Trophoblast cell (in vitro differentiated cells and primary cell): ENCODE measurements around the gene CST9.

ENCODE experiments used
- DNase-seq, 2 donors: peaks; one replicate each; pipeline ENCODE4 v3.0.0-alpha.2; 2016
- H2AFZ ChIP-seq: 2 replicates; pipeline ENCODE4 v1.6.1; 2013; ENCODE audit warnings: low read length, moderate library complexity, mild to moderate bottlenecking; ENCODE audit not compliant: insufficient read depth, poor library complexity
- H2AK5ac ChIP-seq: 2 replicates; pipeline ENCODE4 v1.6.1; 2013; ENCODE audit warnings: mild to moderate bottlenecking, low read length
- H2BK120ac ChIP-seq: 2 replicates; pipeline ENCODE4 v1.6.1; 2013; ENCODE audit warnings: low read length, mild to moderate bottlenecking, moderate library complexity; ENCODE audit not compliant: insufficient read depth, poor library complexity
- H2BK12ac ChIP-seq: 2 replicates; pipeline ENCODE4 v1.6.1; 2013; ENCODE audit warnings: mild to moderate bottlenecking, low read length, moderate library complexity
- H2BK5ac ChIP-seq: 2 replicates; pipeline ENCODE4 v1.6.1; 2013; ENCODE audit warnings: low read length, low read depth, moderate library complexity, mild to moderate bottlenecking; ENCODE audit not compliant: poor library complexity
- H3K14ac ChIP-seq: 2 replicates; pipeline ENCODE4 v1.6.1; 2013; ENCODE audit warnings: mild to moderate bottlenecking, low read length
- H3K18ac ChIP-seq: 2 replicates; pipeline ENCODE4 v1.6.1; 2013; ENCODE audit warnings: mild to moderate bottlenecking, low read length
- H3K23ac ChIP-seq: 2 replicates; pipeline ENCODE4 v1.6.1; 2013; ENCODE audit warnings: low read length
- H3K27ac ChIP-seq: 2 replicates; pipeline ENCODE4 v1.5.1; 2013; ENCODE audit warnings: low read depth, mild to moderate bottlenecking, inconsistent platforms, low read length, moderate library complexity
- H3K27me3 ChIP-seq: 2 replicates; pipeline ENCODE4 v1.6.1; 2013; ENCODE audit warnings: inconsistent platforms, mild to moderate bottlenecking, low read length, moderate library complexity; ENCODE audit not compliant: insufficient read depth
- H3K36me3 ChIP-seq, 2 experiments: 1 replicate in 1 of 2; 2 replicates in 1 of 2; pipeline ENCODE4 v1.6.1; 2013; ENCODE audit warnings: low read length in 2 of 2, mild to moderate bottlenecking in 2 of 2, moderate library complexity in 1 of 2; ENCODE audit not compliant: insufficient read depth in 2 of 2, control insufficient read depth in 1 of 2
- H3K4ac ChIP-seq: 2 replicates; pipeline ENCODE4 v1.6.1; 2013; ENCODE audit warnings: low read depth, mild to moderate bottlenecking, low read length, moderate library complexity
- H3K4me1 ChIP-seq, 2 experiments: 1 replicate in 1 of 2; 2 replicates in 1 of 2; pipeline ENCODE4 v1.6.1; 2013; ENCODE audit warnings: low read length in 2 of 2, mild to moderate bottlenecking in 2 of 2, moderate library complexity in 1 of 2; ENCODE audit not compliant: insufficient read depth in 2 of 2, control insufficient read depth in 1 of 2
- H3K4me2 ChIP-seq: 2 replicates; pipeline ENCODE4 v1.6.1; 2013; ENCODE audit warnings: inconsistent platforms, mild to moderate bottlenecking, low read length, moderate library complexity
- H3K4me3 ChIP-seq: 2 replicates; pipeline ENCODE4 v1.5.1; 2013; ENCODE audit warnings: mild to moderate bottlenecking, low read depth, low read length, inconsistent platforms
- H3K79me1 ChIP-seq: one replicate; pipeline ENCODE4 v1.6.1; 2013; ENCODE audit warnings: low read length
- H3K79me2 ChIP-seq: 2 replicates; pipeline ENCODE4 v1.6.1; 2013; ENCODE audit warnings: low read length, mild to moderate bottlenecking; ENCODE audit not compliant: control insufficient read depth, insufficient read depth, poor library complexity
- H3K9ac ChIP-seq: 2 replicates; pipeline ENCODE4 v1.6.1; 2013; ENCODE audit warnings: mild to moderate bottlenecking, low read length
- H3K9me3 ChIP-seq: 2 replicates; pipeline ENCODE4 v1.6.1; 2013; ENCODE audit warnings: low read depth, mild to moderate bottlenecking, control low read depth, inconsistent platforms, low read length; ENCODE audit not compliant: insufficient read depth
- H4K12ac ChIP-seq: 2 replicates; pipeline ENCODE4 v1.6.1; 2013; ENCODE audit warnings: low read depth, mild to moderate bottlenecking, low read length, moderate library complexity
- H4K8ac ChIP-seq: 2 replicates; pipeline ENCODE4 v1.6.1; 2013; ENCODE audit warnings: low read depth, mild to moderate bottlenecking, low read length, moderate library complexity
- H4K91ac ChIP-seq: one replicate; pipeline ENCODE4 v1.6.1; 2013; ENCODE audit warnings: low read depth, mild to moderate bottlenecking, low read length, moderate library complexity
- WGBS: extraction: QIAGEN DNeasy Blood & Tissue Kit; methylation state at CpG from one replicate; pipeline ENCODE4 v1.1.7; 2013; ENCODE audit warnings: missing lambda C conversion rate; ENCODE audit not compliant: insufficient read length, insufficient coverage; ENCODE audit errors: extremely low coverage; 5-methylcytosine and 5-hydroxymethylcytosine counted together

Gene CST9

GRCh38 chr20:23634044-23634801 lies 28.5 kb upstream of the CST9 start:
- peaks cover 5 to 8% of the 10 kb centered on the region in 2 experiments for H3K36me3 ChIP-seq
- H3K9me3 ChIP-seq, result peaks cover 3% of the 10 kb centered on the region
- no peak for DNase-seq
- H3K14ac ChIP-seq, result no peak overlapping the region
- no peak overlapping the region for H2BK5ac ChIP-seq
- H3K27me3 ChIP-seq, result no peaks in the 10 kb centered on the region
- no peak overlapping the region for H3K27ac ChIP-seq
- no peak overlapping the region for H3K4me2 ChIP-seq
- peaks cover 5 to 7% of the 10 kb centered on the region in 2 experiments for H3K4me1 ChIP-seq
- no peak overlapping the region for H3K9ac ChIP-seq
- no CpG with 5 or more reads among the region's 8 CpGs for WGBS
- no peak overlapping the region for H2BK120ac ChIP-seq
- no peak overlapping the region for H3K23ac ChIP-seq
- H4K8ac ChIP-seq, result no peak overlapping the region
- H3K79me2 ChIP-seq, result peaks cover 7% of the 10 kb centered on the region
- H2BK12ac ChIP-seq, result no peak overlapping the region
- no peak overlapping the region for H4K91ac ChIP-seq
- H3K18ac ChIP-seq, result no peak overlapping the region
- no peak overlapping the region for H3K4ac ChIP-seq
- H2AFZ ChIP-seq, result no peak overlapping the region
- H4K12ac ChIP-seq, result no peak overlapping the region
- peaks cover 7% of the 10 kb centered on the region for H3K79me1 ChIP-seq
- H2AK5ac ChIP-seq, result no peak overlapping the region
- no peak overlapping the region for H3K4me3 ChIP-seq

GRCh38 chr20:23632711-23633573 lies 27.2 kb upstream of the CST9 start:
- Histone ChIP-seq H3K23ac (no peak overlapping the region), H2AK5ac (no peak overlapping the region), H3K9me3 (peaks cover 3% of the 10 kb centered on the region), H3K4ac (no peak overlapping the region), H2BK5ac (no peak overlapping the region), H3K4me3 (no peak overlapping the region), H4K91ac (no peak overlapping the region), H4K8ac (no peak overlapping the region), H3K18ac (no peak overlapping the region), H2BK120ac (no peak overlapping the region), H3K79me1 (peaks cover 7% of the 10 kb centered on the region), H3K36me3 (peaks cover 5 to 8% of the 10 kb centered on the region in 2 experiments), H3K9ac (no peak overlapping the region), H3K14ac (no peak overlapping the region), H3K27me3 (no peaks in the 10 kb centered on the region), H2BK12ac (no peak overlapping the region), H3K79me2 (peaks cover 7% of the 10 kb centered on the region), H3K4me2 (no peak overlapping the region), H3K27ac (no peak overlapping the region), H4K12ac (no peak overlapping the region), H2AFZ (no peak overlapping the region), H3K4me1 (peaks cover 4 to 7% of the 10 kb centered on the region in 2 experiments)
- no CpG with 5 or more reads among the region's 8 CpGs for WGBS
- no peak for DNase-seq

- Histone ChIP-seq H3K23ac (no peak overlapping the region), H3K27ac (no peak overlapping the region), H4K8ac (no peak overlapping the region), H3K4ac (no peak overlapping the region), H3K14ac (no peak overlapping the region), H3K18ac (no peak overlapping the region), H3K9ac (no peak overlapping the region), H3K9me3 (peaks cover 3% of the 10 kb centered on the region), H2AFZ (no peak overlapping the region), H2AK5ac (no peak overlapping the region), H3K4me3 (no peak overlapping the region), H4K12ac (no peak overlapping the region), H3K4me2 (no peak overlapping the region), H3K4me1 (peaks cover 4 to 6% of the 10 kb centered on the region in 2 experiments), H4K91ac (no peak overlapping the region), H3K79me2 (peaks cover 2% of the 10 kb centered on the region), H3K79me1 (peaks cover under 1% of the 10 kb centered on the region), H3K36me3 (peaks cover 5 to 8% of the 10 kb centered on the region in 2 experiments), H2BK12ac (no peak overlapping the region), H2BK5ac (no peak overlapping the region), H2BK120ac (no peak overlapping the region), H3K27me3 (no peaks in the 10 kb centered on the region)
- DNase-seq, result no peak
- no CpG with 5 or more reads among the region's 12 CpGs for WGBS
Observed at GRCh38 chr20:23631981-23632710, 26.4 kb upstream of the CST9 start.

GRCh38 chr20:23631226-23631822 lies 25.6 kb upstream of the CST9 start:
- no peak overlapping the region for H2BK12ac ChIP-seq
- no peak overlapping the region for H2BK5ac ChIP-seq
- H3K9me3 ChIP-seq, result peaks cover 3% of the 10 kb centered on the region
- no peak overlapping the region for H3K4me3 ChIP-seq
- H3K4me2 ChIP-seq, result no peak overlapping the region
- H3K27ac ChIP-seq, result no peak overlapping the region
- H2AFZ ChIP-seq, result no peak overlapping the region
- H4K91ac ChIP-seq, result no peak overlapping the region
- no peak overlapping the region for H2AK5ac ChIP-seq
- peaks cover under 1% of the 10 kb centered on the region in 2 experiments for H3K4me1 ChIP-seq
- H3K4ac ChIP-seq, result no peak overlapping the region
- no peak overlapping the region for H4K8ac ChIP-seq
- H3K23ac ChIP-seq, result no peak overlapping the region
- peaks cover 5 to 8% of the 10 kb centered on the region in 2 experiments for H3K36me3 ChIP-seq
- H3K14ac ChIP-seq, result no peak overlapping the region
- no peak overlapping the region for H4K12ac ChIP-seq
- H3K79me1 ChIP-seq, result no peaks in the 10 kb centered on the region
- H3K79me2 ChIP-seq, result no peaks in the 10 kb centered on the region
- no peak overlapping the region for H3K9ac ChIP-seq
- DNase-seq, result no peak
- no peak overlapping the region for H2BK120ac ChIP-seq
- no CpG with 5 or more reads among the region's 9 CpGs for WGBS
- no peak overlapping the region for H3K18ac ChIP-seq
- no peaks in the 10 kb centered on the region for H3K27me3 ChIP-seq
